GM23338 (cell line): ENCODE measurements around the gene EML3. TPM values are rescaled to one million over a fixed set of nuclear protein-coding genes. Genes with fewer than 3 reads are reported as not detected.

Experiments used
- ATAC-seq: fragments of 200-7000 bp; cut with Tn5 transposase; 3 replicates; pipeline ENCODE4 v1.9.1; 2020
- DNase-seq: peaks from one replicate; pipeline ENCODE4 v3.0.0-alpha.2; 2015; ENCODE audit warnings: low spot score
- H2AFZ ChIP-seq: fragments of 200-600 bp; sonication (generic); 2 replicates; pipeline ENCODE4 v1.8.0; 2016; ENCODE audit warnings: antibody characterized with exemption, mild to moderate bottlenecking, moderate library complexity
- H3F3A ChIP-seq: fragments of 200-600 bp; sonication (generic); replicated peaks from 2 replicates; pipeline ENCODE4 v1.8.0; 2017; ENCODE audit warnings: antibody characterized with exemption, mixed run types, low read depth
- H3K27ac ChIP-seq: fragments of 200-600 bp; sonication (generic); 2 replicates; pipeline ENCODE4 v1.6.1; 2016; ENCODE audit warnings: low read depth
- H3K27me3 ChIP-seq: fragments of 200-600 bp; sonication (generic); 2 replicates; pipeline ENCODE4 v1.8.0; 2016; ENCODE audit warnings: mild to moderate bottlenecking, mixed run types, moderate library complexity; ENCODE audit not compliant: insufficient read depth
- H3K36me3 ChIP-seq: fragments of 200-600 bp; sonication (generic); 2 replicates; pipeline ENCODE4 v1.8.0; 2016; ENCODE audit warnings: mild to moderate bottlenecking; ENCODE audit not compliant: insufficient read depth
- H3K4me1 ChIP-seq: fragments of 200-600 bp; sonication (generic); 2 replicates; pipeline ENCODE4 v1.8.0; 2016; ENCODE audit warnings: mild to moderate bottlenecking, moderate library complexity; ENCODE audit not compliant: insufficient read depth
- H3K4me2 ChIP-seq: fragments of 200-600 bp; sonication (generic); 2 replicates; pipeline ENCODE4 v1.7.1; 2017; ENCODE audit warnings: mixed run types
- H3K4me3 ChIP-seq: fragments of 200-600 bp; sonication (generic); 2 replicates; pipeline ENCODE4 v1.6.1; 2016; ENCODE audit warnings: mixed run types
- H3K79me2 ChIP-seq: fragments of 200-600 bp; sonication (generic); replicated peaks from 2 replicates; pipeline ENCODE4 v1.8.0; 2017; ENCODE audit warnings: mild to moderate bottlenecking; ENCODE audit not compliant: insufficient read depth
- H3K9me2 ChIP-seq: fragments of 200-600 bp; sonication (generic); 2 replicates; pipeline ENCODE4 v1.8.0; 2017; ENCODE audit not compliant: insufficient read depth
- H4K20me1 ChIP-seq: fragments of 200-600 bp; sonication (generic); replicated peaks from 2 replicates; pipeline ENCODE4 v1.8.0; 2017; ENCODE audit warnings: mild to moderate bottlenecking; ENCODE audit not compliant: insufficient read depth
- H3K27ac Mint-ChIP-seq: 2 replicates; pipeline ENCODE4 v1.8.0; 2020; ENCODE audit warnings: inconsistent platforms, mild to moderate bottlenecking, moderate library complexity, mixed read lengths
- H3K27me3 Mint-ChIP-seq: 3 replicates; pipeline ENCODE4 v1.8.0; 2022; ENCODE audit warnings: low read depth, mild to moderate bottlenecking, moderate library complexity, mixed read lengths, inconsistent platforms; ENCODE audit not compliant: insufficient read depth, poor library complexity
- H3K36me3 Mint-ChIP-seq: 3 replicates; pipeline ENCODE4 v1.8.0; 2021; ENCODE audit warnings: low read depth, mild to moderate bottlenecking, inconsistent platforms, moderate library complexity, mixed read lengths
- H3K4me1 Mint-ChIP-seq: 3 replicates; pipeline ENCODE4 v1.8.0; 2020; ENCODE audit warnings: mild to moderate bottlenecking, inconsistent platforms, mixed read lengths
- H3K4me3 Mint-ChIP-seq: 3 replicates; pipeline ENCODE4 v1.8.0; 2021; ENCODE audit warnings: moderate library complexity, mild to moderate bottlenecking, inconsistent platforms, mixed read lengths
- H3K9me3 Mint-ChIP-seq: 3 replicates; pipeline ENCODE4 v1.8.0; 2020; ENCODE audit warnings: moderate library complexity, mild to moderate bottlenecking, inconsistent platforms, mixed read lengths
- CREB1 ChIP-seq: fragments of 250-450 bp; sonication (Bioruptor Pico); IDR thresholded peaks from 2 replicates; pipeline ENCODE4 v1.5.0; 2020; ENCODE audit warnings: low read depth, mild to moderate bottlenecking, moderate library complexity
- ETS1 ChIP-seq: IDR thresholded peaks from 2 replicates; pipeline ENCODE4 v1.6.1; 2016; ENCODE audit warnings: antibody characterized with exemption
- EZH2 ChIP-seq: fragments of 200-600 bp; sonication (generic); IDR thresholded peaks from one replicate; pipeline ENCODE4 v1.8.0; 2017; ENCODE audit warnings: antibody characterized with exemption, mild to moderate bottlenecking, low read depth; ENCODE audit not compliant: unreplicated experiment
- EZH2phosphoT487 ChIP-seq: fragments of 200-600 bp; sonication (generic); IDR thresholded peaks from one replicate; pipeline ENCODE4 v1.8.1; 2018; ENCODE audit warnings: antibody characterized with exemption; ENCODE audit not compliant: unreplicated experiment
- JUNB ChIP-seq: IDR thresholded peaks from one replicate; pipeline ENCODE4 v1.6.1; 2016; ENCODE audit warnings: antibody characterized with exemption; ENCODE audit not compliant: unreplicated experiment
- POLR2AphosphoS5 ChIP-seq: IDR thresholded peaks from 2 replicates; pipeline ENCODE4 v1.6.1; 2016; ENCODE audit warnings: antibody characterized with exemption, low read depth
- REST ChIP-seq: IDR thresholded peaks from one replicate; pipeline ENCODE4 v1.6.1; 2018; ENCODE audit warnings: antibody characterized with exemption; ENCODE audit not compliant: unreplicated experiment
- STAT1 ChIP-seq: IDR thresholded peaks from one replicate; pipeline ENCODE4 v1.6.1; 2016; ENCODE audit warnings: antibody characterized with exemption; ENCODE audit not compliant: unreplicated experiment
- ZNF331 ChIP-seq: fragments of 250-450 bp; sonication (Bioruptor Pico); IDR thresholded peaks from 2 replicates; pipeline ENCODE4 v1.5.0; 2020; ENCODE audit warnings: low read depth, mild to moderate bottlenecking, moderate library complexity
- ZNF462 ChIP-seq: fragments of 250-450 bp; sonication (Bioruptor Pico); IDR thresholded peaks from 2 replicates; pipeline ENCODE4 v1.5.0; 2020; ENCODE audit warnings: mild to moderate bottlenecking, moderate library complexity
- polyA plus RNA-seq: library from polyadenylated mRNA; unstranded; fragments of >200 nt; fragmentation: Nextera tagmentation; extraction: Ambion mirVana; gene quantifications from 2 replicates; pipeline ENCODE4 v1.2.1, GENCODE V29; 2016
- total RNA-seq: library from RNA; depleted of rRNA; stranded (reverse); fragments of >200 nt; shearing (Covaris generic); gene quantifications from 2 replicates; pipeline ENCODE4 v1.2.3, GENCODE V29; 2014

Gene EML3
- total and polyA plus RNA-seq, 2 experiments from 2014 or later: 15.4 to 17.1 TPM

GRCh38 chr11:62610403-62610802 is 2.2 kb downstream of the EML3 start:
- H2AFZ ChIP-seq: no peak overlapping the region
- H3K9me2 ChIP-seq: no peaks in the 10 kb centered on the region
- peaks cover 4% of the 10 kb centered on the region; the same call in 2 of the 3 replicates for H3K9me3 Mint-ChIP-seq
- no peak overlapping the region for H3K4me3 ChIP-seq
- H3K4me2 ChIP-seq: no peak overlapping the region
- H3K4me1 ChIP-seq: peaks cover 8% of the 10 kb centered on the region; the same call in 1 of the 2 replicates
- TF ChIP-seq JUNB (no peak), EZH2 (no peak), ZNF331 (no peak), ETS1 (no peak), POLR2AphosphoS5 (no peak), REST (no peak), CREB1 (no peak), EZH2phosphoT487 (no peak), ZNF462 (CRISPR knock-in tag) (no peak), STAT1 (no peak)
- H3F3A ChIP-seq: peaks cover 20% of the 10 kb centered on the region
- no peak overlapping the region for H3K27ac ChIP-seq
- H3K27me3 Mint-ChIP-seq: peaks cover 26% of the 10 kb centered on the region
- H3K4me3 Mint-ChIP-seq: peak overlapping the region; percentile 23; the same call in 1 of the 3 replicates
- peaks cover 7% of the 10 kb centered on the region; the same call in 1 of the 3 replicates for H3K36me3 Mint-ChIP-seq
- no peaks in the 10 kb centered on the region for H3K79me2 ChIP-seq
- no peaks in the 10 kb centered on the region for H3K36me3 ChIP-seq
- no peaks in the 10 kb centered on the region for H4K20me1 ChIP-seq
- DNase-seq: no peak
- H3K27ac Mint-ChIP-seq: no peak overlapping the region
- peaks cover 11% of the 10 kb centered on the region; the same call in 1 of the 2 replicates for H3K27me3 ChIP-seq
- no peak for ATAC-seq
- H3K4me1 Mint-ChIP-seq: peaks cover 49% of the 10 kb centered on the region
